ENCODE data around the gene OR2T35. TPM values are rescaled to one million over a fixed set of nuclear protein-coding genes. Genes with fewer than 3 reads are reported as not detected.
A peak's percentile ranks its signal among the peaks of the same experiment; 100 is the strongest.

Gene OR2T35
- total and polyA plus RNA-seq, 9 of the 15 experiments (the other 6 are each of a cell fraction or from before 2014, with no cell fraction given), result not detected

GRCh38 chr1:248596615-248597014, 48.5 kb downstream of the OR2T35 start (continued):
- TF ChIP-seq STAT6 (CRISPR knock-in tag; IDR thresholded peaks at IDR 0.05) (no peak), NR2C1 (IDR thresholded peaks at IDR 0.05) (no peak), NR2C1 (tag; IDR thresholded peaks at IDR 0.05) (peak; percentile 40; the same call in 1 of the 2 replicates), NFRKB (IDR thresholded peaks at IDR 0.05; ENCODE audit: low read depth) (no peak), MYNN (IDR thresholded peaks at IDR 0.05) (no peak), MYNN (CRISPR knock-in tag; IDR thresholded peaks at IDR 0.05) (no peak), SP2 (IDR thresholded peaks at IDR 0.05; ENCODE audit: extremely low read depth, low read depth, low read length, poor library complexity, severe bottlenecking) (no peak), ZSCAN32 (CRISPR knock-in tag; IDR thresholded peaks at IDR 0.05) (no peak), HBP1 (CRISPR knock-in tag; IDR thresholded peaks at IDR 0.05) (no peak), RFX1 (IDR thresholded peaks at IDR 0.05) (no peak), ZNF586 (CRISPR knock-in tag; conservative IDR thresholded peaks at IDR 0.05) (no peak), NUFIP1 (IDR thresholded peaks at IDR 0.05; ENCODE audit: partially characterized antibody) (no peak), ZFPM2 (CRISPR knock-in tag; IDR thresholded peaks at IDR 0.05) (no peak), WHSC1 (IDR thresholded peaks at IDR 0.05; ENCODE audit: low read length) (no peak), VEZF1 (CRISPR knock-in tag; IDR thresholded peaks at IDR 0.05) (peak; percentile 58; the same call in 1 of the 2 replicates), HMGXB4 (CRISPR knock-in tag; IDR thresholded peaks at IDR 0.05) (no peak), NR2C2 (CRISPR knock-in tag; IDR thresholded peaks at IDR 0.05) (no peak), NR2C2 (tag; IDR thresholded peaks at IDR 0.05) (peak; percentile 58), ETV5 (CRISPR knock-in tag; IDR thresholded peaks at IDR 0.05; ENCODE audit: low read depth) (no peak), BACH1 (tag; IDR thresholded peaks at IDR 0.05) (0 out of 2 replicates have a peak, but pooled peaks have one; percentile 36), LCOR (CRISPR knock-in tag; IDR thresholded peaks at IDR 0.05) (no peak)
